ENCODE measurements around the gene ASB3. TPM values are rescaled to one million over a fixed set of nuclear protein-coding genes. Genes with fewer than 3 reads are reported as not detected.
"Not testable (repeated sequence)": the region's sequence is repeated elsewhere in the genome, so short reads cannot be mapped to it uniquely, and the experiment has no call there.

The ASB3 gene
- total and polyA plus RNA-seq, 9 of the 15 experiments (the other 6 are each of a cell fraction or from before 2014, with no cell fraction given): 13.6 to 35.3 (median 18.7) TPM

DNA sequence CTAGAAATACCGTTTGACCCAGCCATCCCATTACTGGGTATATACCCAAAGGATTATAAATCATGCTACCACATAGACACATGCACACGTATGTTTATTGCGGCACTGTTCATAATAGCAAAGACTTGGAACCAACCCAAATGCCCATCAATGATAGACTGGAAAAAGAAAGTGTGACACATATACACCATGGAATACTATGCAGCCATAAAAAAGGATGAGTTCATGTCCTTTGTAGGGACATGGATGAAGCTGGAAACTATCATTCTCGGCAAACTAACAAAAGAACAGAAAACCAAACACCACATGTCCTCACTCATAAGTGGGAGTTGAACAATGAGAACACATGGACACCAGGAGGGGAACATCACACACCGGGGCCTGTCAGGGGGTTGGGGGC is 119.6 kb downstream of the ASB3 start:
- H3K79me2 ChIP-seq (ENCODE audit: control insufficient read depth, insufficient read depth, low read length); H3K27ac ChIP-seq (ENCODE audit: extremely low read depth, low read depth, low read length); BruUV-seq (replicated peaks); in situ Hi-C loops (cut with MboI); H3K4me2 ChIP-seq (ENCODE audit: insufficient read depth, low read length); H3K9ac ChIP-seq (ENCODE audit: insufficient read depth in 1 of 2, low read depth in 2 of 2, low read length in 2 of 2); H3K36me3 ChIP-seq (ENCODE audit: control insufficient read depth, insufficient read depth, low read length); DNase-seq (ENCODE audit: extremely low read depth in 1 of 4, low spot score in 3 of 4); POLR2A ChIA-PET; H3K9me3 ChIP-seq (replicated peaks; ENCODE audit: control insufficient read depth, insufficient read depth, low read depth, low read length); H2AFZ ChIP-seq (ENCODE audit: low read depth, low read length); H3K4me3 ChIP-seq; CTCF ChIA-PET (ENCODE audit: low intra/inter-chr PET ratio); ATAC-seq; H3K9me1 ChIP-seq (ENCODE audit: control insufficient read depth, insufficient read depth, low read length); FAIRE-seq; H4K20me1 ChIP-seq (replicated peaks; ENCODE audit: control insufficient read depth, insufficient read depth, low read length); H3K27me3 ChIP-seq (ENCODE audit: control insufficient read depth in 2 of 2, insufficient read depth in 2 of 2, low read length in 2 of 2): not testable (repeated sequence)
- H3K4me1 ChIP-seq (replicated peaks in 1 of 2; ENCODE audit: control insufficient read depth in 2 of 2, insufficient read depth in 2 of 2, low read length in 2 of 2): peaks cover 8 to 11% of the 10 kb centered on the region in 2 experiments; a peak in 3 of 5 replicates
- TF ChIP-seq BCOR (IDR thresholded peaks at IDR 0.05): peak; percentile 71
- peak; percentile 38 to 41; a peak in 3 of 4 replicates for TF ChIP-seq KDM1A (IDR thresholded peaks at IDR 0.05)
- TF ChIP-seq RBM25 (IDR thresholded peaks at IDR 0.05; ENCODE audit: low read depth, low read length, severe bottlenecking): peak; percentile 36
- TF ChIP-seq ZNF146 (CRISPR knock-in tag; IDR thresholded peaks at IDR 0.05; ENCODE audit: unreplicated experiment): peak; percentile 88
- intact Hi-C loops (cut with micrococcal nuclease): loop anchor here (5.0 kb wide), 1 partner anchor 100 kb away; the partner anchor contains the start of gene CHAC2
- WGBS (ENCODE audit: insufficient coverage, low coverage, missing lambda C conversion rate): 73% methylated on average over 4 of the region's 5 CpGs

- Histone ChIP-seq H3K4me1 (replicated peaks in 1 of 2; ENCODE audit: control insufficient read depth in 2 of 2, insufficient read depth in 2 of 2, low read length in 2 of 2) (no peaks in the 10 kb centered on the region), H4K20me1 (replicated peaks; ENCODE audit: control insufficient read depth, insufficient read depth, low read length) (no peaks in the 10 kb centered on the region), H3K9me3 (replicated peaks; ENCODE audit: control insufficient read depth, insufficient read depth, low read depth, low read length) (no peaks in the 10 kb centered on the region), H3K27me3 (ENCODE audit: control insufficient read depth in 2 of 2, insufficient read depth in 2 of 2, low read length in 2 of 2) (no peaks in the 10 kb centered on the region), H2AFZ (ENCODE audit: low read depth, low read length) (no peak overlapping the region), H3K36me3 (ENCODE audit: control insufficient read depth, insufficient read depth, low read length) (no peaks in the 10 kb centered on the region), H3K9ac (ENCODE audit: insufficient read depth in 1 of 2, low read depth in 2 of 2, low read length in 2 of 2) (no peak overlapping the region), H3K4me3 (no peak overlapping the region), H3K79me2 (ENCODE audit: control insufficient read depth, insufficient read depth, low read length) (no peaks in the 10 kb centered on the region), H3K4me2 (ENCODE audit: insufficient read depth, low read length) (no peak overlapping the region), H3K9me1 (ENCODE audit: control insufficient read depth, insufficient read depth, low read length) (no peaks in the 10 kb centered on the region), H3K27ac (ENCODE audit: extremely low read depth, low read depth, low read length) (no peak overlapping the region)
- ATAC-seq: no peak
- POLR2A ChIA-PET: no interaction called here
- CTCF ChIA-PET (ENCODE audit: low intra/inter-chr PET ratio): no interaction called here
- intact Hi-C loops (cut with micrococcal nuclease): no loop called here
- WGBS (ENCODE audit: insufficient coverage, low coverage, missing lambda C conversion rate): 97% methylated on average over 2 of the region's 2 CpGs
- BruUV-seq (replicated peaks): no TSS peak
- no peak for DNase-seq (ENCODE audit: extremely low read depth in 1 of 4, low spot score in 3 of 4)
- no peak for FAIRE-seq
- in situ Hi-C loops (cut with MboI): no loop called here
- TF ChIP-seq ZNF668 (CRISPR knock-in tag; IDR thresholded peaks at IDR 0.05): no peak
- TF ChIP-seq IRF2 (CRISPR knock-in tag; IDR thresholded peaks at IDR 0.05): no peak
- TF ChIP-seq CBX1 (IDR thresholded peaks at IDR 0.05; ENCODE audit: low read depth): no peak
- TF ChIP-seq CXXC5 (CRISPR knock-in tag; IDR thresholded peaks at IDR 0.05): no peak
- no peak for TF ChIP-seq DDX20 (tag; IDR thresholded peaks at IDR 0.05; ENCODE audit: low read depth)
- TF ChIP-seq FOXA3 (CRISPR knock-in tag; conservative IDR thresholded peaks at IDR 0.05 in 1 of 2, IDR thresholded peaks at IDR 0.05 in 1 of 2): no peak
- no peak for TF ChIP-seq ZNF696 (CRISPR knock-in tag; conservative IDR thresholded peaks at IDR 0.05)
- TF ChIP-seq KAT7 (CRISPR knock-in tag; IDR thresholded peaks at IDR 0.05; ENCODE audit: borderline replicate concordance): no peak
- TF ChIP-seq IFI16 (CRISPR knock-in tag; IDR thresholded peaks at IDR 0.05): no peak
- no peak for TF ChIP-seq ILK (tag; IDR thresholded peaks at IDR 0.05; ENCODE audit: borderline replicate concordance, low read depth)
- TF ChIP-seq TAF9B (IDR thresholded peaks at IDR 0.05; ENCODE audit: partially characterized antibody): no peak
- no peak for TF ChIP-seq E2F1 (CRISPR knock-in tag; IDR thresholded peaks at IDR 0.05)
- TF ChIP-seq XRCC4 (IDR thresholded peaks at IDR 0.05; ENCODE audit: extremely low read depth, insufficient read depth, insufficient read length): no peak
- no peak for TF ChIP-seq ZNF57 (CRISPR knock-in tag; IDR thresholded peaks at IDR 0.05)
These were observed 125.9 kb downstream of the ASB3 start for GRCh38 chr2:53660886-53661285.
